Epithelial cell of proximal tubule (primary cell): ENCODE measurements around the gene GRID1. TPM values are rescaled to one million over a fixed set of nuclear protein-coding genes. Genes with fewer than 3 reads are reported as not detected.

Experiments used
- DNase-seq: peaks from one replicate; pipeline ENCODE4 v3.0.0-alpha.2; 2011; ENCODE audit warnings: low read depth
- H3K4me3 ChIP-seq: 2 replicates; pipeline ENCODE4 v1.5.1; 2011; ENCODE audit warnings: low read depth, mild to moderate bottlenecking, low read length
- CTCF ChIP-seq: conservative IDR thresholded peaks from 2 replicates; pipeline ENCODE4 v1.5.1; 2012; ENCODE audit warnings: low read depth, mild to moderate bottlenecking, low read length
- total RNA-seq: library from RNA; depleted of rRNA; stranded (reverse); fragments of >200 nt; gene quantifications from 2 replicates; pipeline ENCODE4 v1.2.3, GENCODE V29; 2015

GRID1 gene
- total RNA-seq, 1 donor from 2014 or later = 0.52 TPM

GRCh38 chr10:86057708-86058107 is 308.9 kb downstream of the GRID1 start:
- no peak for TF ChIP-seq CTCF
- H3K4me3 ChIP-seq = no peak overlapping the region
- DNase-seq = no peak

- no peak for TF ChIP-seq CTCF
- no peak for DNase-seq
These were observed 309.9 kb downstream of the GRID1 start for GRCh38 chr10:86056672-86057071.

GRCh38 chr10:86055928-86056327 is 310.7 kb downstream of the GRID1 start:
- H3K4me3 ChIP-seq = no peak overlapping the region
- no peak for DNase-seq
- no peak for TF ChIP-seq CTCF

More at GRCh38 chr10:86056672-86057071, 309.9 kb downstream of the GRID1 start:
- H3K4me3 ChIP-seq = no peak overlapping the region

- no peak for TF ChIP-seq CTCF
These were observed 312.9 kb downstream of the GRID1 start for GRCh38 chr10:86053675-86054074.

GRCh38 chr10:86051586-86051985 is 315.0 kb downstream of the GRID1 start:
- no peak for DNase-seq
- no peak for TF ChIP-seq CTCF
- no peak overlapping the region for H3K4me3 ChIP-seq

More at GRCh38 chr10:86053675-86054074, 312.9 kb downstream of the GRID1 start:
- no peak overlapping the region for H3K4me3 ChIP-seq
- DNase-seq = no peak

GRCh38 chr10:86049442-86049841 is 317.2 kb downstream of the GRID1 start:
- no peak overlapping the region for H3K4me3 ChIP-seq
- TF ChIP-seq CTCF = no peak
- DNase-seq = no peak

GRCh38 chr10:86048973-86049372 is 317.6 kb downstream of the GRID1 start:
- no peak overlapping the region for H3K4me3 ChIP-seq
- no peak for TF ChIP-seq CTCF
- DNase-seq = no peak
